Stromal cell of bone marrow (primary cell): ENCODE results near the gene GNA12.

Experiments used
- DNase-seq: peaks from one replicate; pipeline ENCODE4 v3.0.0-alpha.2; 2012; ENCODE audit warnings: low read depth

GNA12 gene

DNA sequence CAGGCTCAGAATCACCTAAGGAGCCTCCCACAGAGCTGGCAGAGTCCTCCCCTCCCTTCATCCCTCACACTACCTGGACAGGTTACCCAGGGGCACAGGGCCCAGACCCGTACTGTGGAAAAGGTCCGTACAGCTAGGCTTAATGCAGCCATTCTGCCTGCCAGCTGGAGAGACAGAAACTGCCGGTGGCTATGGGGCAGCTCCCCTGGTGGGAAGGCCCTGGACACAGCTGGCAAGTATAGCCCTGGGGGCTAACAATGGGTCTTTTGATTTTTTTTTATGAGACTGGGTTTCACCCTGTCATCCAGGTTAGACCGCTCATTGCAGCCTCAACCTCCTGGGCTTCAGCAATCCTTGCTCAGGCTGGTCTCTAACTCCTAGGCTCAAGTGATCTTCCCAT is 68.3 kb downstream of the GNA12 start:
- DNase-seq = no peak

DNA sequence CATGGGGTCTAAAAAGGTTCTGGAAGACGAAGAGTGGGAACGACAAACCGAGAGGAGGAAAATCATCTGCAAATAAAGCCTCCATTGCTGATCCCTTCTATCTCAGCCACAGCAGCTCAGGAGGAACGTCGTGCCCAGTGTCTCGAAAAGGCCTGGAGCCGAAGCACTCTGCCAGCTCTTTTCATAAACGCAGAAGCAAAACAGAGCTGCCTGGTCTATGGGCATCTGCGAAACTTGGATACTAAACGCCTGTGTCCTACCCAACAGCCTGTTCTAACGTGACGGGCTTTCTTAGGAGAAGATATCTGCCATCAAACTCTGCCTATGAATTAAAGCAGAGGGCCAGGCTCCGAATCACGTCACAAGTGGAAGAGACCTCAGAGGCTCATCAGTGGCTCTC is 68.7 kb downstream of the GNA12 start:
- DNase-seq = no peak

DNA sequence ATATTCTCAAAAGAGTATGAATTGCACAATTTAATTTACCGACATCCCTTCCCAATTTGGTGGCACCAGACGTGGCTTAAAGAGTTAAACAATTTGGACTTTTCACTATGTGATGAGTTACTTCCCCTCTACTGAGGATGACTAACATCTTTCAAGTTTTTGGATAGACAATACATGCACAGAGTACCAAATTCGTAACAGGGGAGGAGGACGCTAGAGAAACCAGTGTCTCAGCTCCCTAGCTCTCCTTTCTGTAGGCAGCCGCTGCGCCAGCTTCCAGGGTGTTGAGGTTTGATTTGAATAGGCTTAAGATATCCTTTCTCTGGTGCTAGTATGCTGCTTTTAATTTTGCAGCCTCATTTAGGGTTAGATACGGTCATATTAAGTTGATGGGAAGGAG is 69.2 kb downstream of the GNA12 start:
- DNase-seq = no peak

DNA sequence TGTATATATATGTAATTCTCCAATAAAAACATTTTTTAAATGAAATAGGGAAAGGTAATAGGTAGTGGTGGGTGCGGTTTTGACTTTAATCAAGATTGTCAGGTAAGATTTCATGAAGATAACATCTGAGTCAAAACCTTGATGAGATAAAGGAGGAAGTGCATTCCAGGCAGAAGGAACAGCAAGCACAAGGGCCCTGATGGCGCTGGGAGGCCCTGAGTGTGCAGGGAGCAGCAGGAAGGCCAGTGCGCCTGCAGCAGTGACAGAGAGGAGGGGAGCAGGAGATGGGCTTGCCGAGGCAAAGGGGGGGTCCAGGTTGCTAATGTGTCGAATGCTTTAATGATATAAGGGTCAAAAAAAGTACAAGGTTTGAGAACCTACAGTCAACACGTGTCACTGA is 69.8 kb downstream of the GNA12 start:
- no peak for DNase-seq

DNA sequence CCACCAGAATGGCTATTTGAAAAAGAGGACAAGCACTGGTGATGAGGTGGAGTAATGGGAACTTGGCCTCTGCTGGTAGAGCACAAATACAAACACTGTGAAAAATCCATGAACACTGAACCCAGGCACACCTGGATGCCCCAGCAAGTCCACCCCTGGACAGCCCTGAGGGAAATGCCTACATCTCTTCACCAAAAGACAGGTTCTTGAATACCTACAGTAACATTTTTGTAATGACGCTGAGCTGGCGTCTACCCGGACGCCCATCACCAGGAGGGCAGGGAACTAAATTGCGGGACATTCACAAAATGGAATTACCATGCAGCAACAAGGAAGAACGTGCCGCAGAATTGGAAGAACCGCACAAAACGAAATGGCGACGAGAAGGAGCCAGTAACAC is 70.5 kb downstream of the GNA12 start:
- no peak for DNase-seq

DNA sequence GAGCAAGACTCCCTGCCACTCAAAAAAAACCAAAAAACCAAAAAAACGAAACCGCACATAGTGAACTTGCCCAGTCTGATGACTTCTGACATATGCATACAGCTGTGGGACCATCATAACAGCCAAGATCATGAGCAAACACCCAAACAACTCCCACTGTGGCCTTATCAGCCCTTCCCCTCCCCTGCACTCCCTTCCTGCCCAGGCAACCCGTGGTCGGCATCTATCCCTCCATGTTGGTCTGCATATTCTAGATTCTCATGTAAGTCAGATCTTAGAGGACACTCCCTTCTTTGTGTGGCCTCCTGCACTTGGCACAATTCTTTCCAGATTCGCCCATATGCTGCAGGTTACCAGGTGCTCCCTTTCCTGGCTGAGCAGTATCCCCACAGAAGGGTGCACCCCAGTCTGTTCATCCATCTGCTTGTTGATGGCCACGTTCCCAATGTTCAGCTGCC is 72.8 kb downstream of the GNA12 start:
- DNase-seq = no peak

DNA sequence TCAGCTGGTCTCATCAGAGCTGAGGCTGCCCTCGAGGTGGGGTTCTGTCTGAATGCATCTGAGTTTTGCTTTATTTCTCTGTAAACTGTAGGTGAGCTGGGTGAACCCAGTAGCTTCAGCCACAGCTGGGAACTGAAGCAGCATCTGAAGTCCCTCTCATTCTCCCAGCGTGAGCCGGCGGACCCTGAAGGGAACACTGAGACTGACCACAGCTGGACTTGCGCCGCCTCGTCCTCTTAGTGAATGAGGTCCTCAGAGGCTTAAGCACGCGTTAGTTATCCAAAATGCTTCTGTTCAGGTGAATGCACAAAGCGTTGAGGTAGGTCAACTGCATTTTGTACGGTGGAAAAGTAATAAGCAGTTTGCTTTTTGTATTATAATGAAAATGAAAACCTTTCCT is 79.5 kb downstream of the GNA12 start:
- no peak for DNase-seq

DNA sequence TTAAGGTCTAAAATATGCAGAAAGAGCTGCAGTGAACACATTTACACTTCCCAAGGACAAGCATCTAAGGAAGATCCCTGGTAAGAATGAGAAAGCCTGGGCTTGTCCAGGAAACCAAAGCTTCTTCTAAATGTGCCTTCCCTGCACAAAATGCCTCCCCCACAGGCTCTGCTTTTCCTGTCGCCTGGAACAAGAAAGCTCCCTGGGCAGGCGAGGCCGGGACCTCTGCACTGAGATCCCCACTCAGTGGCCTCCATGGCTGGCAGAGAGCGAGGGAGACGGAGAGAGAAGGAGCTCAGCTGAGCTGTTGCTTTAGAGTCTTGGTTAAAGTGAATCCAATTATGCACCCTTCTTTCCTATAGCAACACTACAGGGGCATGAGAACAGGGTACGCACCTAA is 80.5 kb downstream of the GNA12 start:
- DNase-seq = no peak

DNA sequence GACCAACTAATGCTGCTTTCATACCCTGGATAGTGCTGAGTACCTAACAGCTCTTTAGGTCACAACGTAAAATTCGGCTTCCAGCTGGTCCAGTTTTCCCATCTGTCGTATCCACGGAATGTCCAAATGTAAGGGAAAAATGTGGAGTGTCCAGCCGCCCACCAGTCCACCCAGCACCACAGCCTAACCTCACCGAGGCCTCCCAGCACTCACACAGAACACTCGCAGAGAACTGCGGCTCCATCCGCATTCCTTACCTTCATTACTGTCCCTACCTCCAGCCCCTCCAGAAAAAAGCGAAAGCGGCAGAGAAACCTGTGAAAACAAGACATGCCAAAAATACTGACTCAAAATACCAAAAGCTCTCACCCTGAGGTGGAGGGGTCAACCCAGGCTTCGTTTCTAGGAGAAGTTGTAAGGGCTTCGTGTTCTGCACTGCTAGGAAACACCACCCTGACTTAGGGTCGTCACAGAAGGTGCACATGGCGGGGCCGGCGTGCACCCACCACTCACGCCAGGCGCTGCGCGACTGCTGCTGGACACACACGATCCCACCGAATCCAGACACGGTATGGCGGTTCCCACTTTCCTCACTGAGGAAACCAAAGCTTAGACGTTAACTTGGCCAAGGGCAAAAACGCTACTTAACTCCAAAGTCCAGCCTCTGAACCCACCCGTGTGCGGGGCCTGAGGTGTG is 82.2 kb downstream of the GNA12 start:
- no peak for DNase-seq

DNA sequence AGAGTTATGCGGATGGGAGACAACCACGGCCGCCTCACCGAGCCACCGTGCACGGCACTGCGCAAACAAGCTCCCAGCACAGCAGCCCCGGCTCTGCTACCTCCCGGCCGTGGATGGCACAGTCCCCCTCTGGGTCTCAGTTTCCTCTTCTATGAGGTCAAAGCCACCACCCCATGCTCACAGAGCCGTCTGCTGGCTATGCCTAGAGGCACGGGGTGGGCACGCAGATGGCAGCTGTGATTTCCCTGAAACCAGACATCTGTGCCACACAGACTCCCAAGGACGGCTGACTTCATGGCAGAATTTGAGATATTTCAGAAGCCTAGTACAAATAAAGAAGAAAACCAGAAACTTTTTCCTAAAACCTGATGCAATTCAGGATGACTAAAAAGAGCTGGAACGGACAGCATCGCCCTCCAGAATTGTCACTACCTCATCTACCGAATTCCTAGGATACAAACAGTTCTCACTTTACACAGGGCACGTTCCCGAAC is 82.9 kb downstream of the GNA12 start:
- DNase-seq = no peak

DNA sequence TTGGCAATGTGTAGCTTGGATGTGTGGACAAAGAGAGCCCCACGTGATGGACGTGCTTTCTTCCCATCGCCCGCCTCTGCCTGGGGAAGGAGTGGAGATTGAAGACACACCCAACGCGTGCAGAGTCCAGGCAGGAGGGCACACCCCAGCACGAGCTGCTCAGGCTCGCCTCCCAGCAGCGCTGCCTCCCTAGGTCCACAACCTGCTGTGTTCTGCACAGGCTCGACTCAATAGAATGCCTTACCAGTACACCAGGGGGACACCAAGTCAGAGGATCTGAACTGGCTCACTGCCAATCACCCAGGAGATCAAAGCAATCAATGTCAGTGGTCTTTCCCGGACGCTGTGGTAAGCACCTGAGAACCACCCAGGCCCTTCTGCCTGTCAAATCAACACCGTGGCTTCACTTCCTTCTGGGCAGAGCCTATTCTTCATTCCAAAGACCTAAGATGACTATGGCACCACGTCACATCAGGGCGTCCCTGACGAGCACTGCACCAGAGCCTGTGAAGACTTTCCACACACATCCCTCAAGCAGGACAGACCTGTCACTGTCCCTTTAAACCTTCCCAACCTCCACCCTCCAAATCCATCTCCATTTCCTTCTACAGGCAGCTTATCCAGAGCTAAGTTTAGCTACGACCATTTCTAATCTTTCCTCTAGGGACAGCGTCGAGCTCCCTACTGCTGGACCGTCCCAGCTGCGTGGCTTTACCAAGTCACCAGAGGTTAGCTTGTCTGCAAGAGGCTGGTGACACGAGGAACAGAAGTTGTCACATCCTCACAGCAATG is 83.8 kb downstream of the GNA12 start:
- DNase-seq = no peak

DNA sequence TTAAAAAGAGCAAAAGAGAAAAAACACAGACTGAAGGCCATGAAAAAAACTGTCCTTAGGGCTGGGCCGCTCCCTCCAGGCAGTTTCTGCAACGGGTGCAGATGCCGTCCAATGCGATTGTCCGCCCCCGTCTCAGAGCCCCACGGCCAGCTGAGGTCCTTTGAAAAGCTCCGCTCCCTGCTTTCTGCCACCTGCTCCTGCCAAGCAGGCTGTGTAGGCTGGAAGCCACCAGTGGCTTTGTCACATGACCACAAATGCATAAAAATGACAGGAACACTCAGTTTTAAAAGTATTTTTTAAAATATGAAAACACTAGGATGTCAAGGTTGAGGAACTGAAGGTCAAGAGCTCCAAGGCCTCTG is 84.4 kb downstream of the GNA12 start:
- DNase-seq = no peak

DNA sequence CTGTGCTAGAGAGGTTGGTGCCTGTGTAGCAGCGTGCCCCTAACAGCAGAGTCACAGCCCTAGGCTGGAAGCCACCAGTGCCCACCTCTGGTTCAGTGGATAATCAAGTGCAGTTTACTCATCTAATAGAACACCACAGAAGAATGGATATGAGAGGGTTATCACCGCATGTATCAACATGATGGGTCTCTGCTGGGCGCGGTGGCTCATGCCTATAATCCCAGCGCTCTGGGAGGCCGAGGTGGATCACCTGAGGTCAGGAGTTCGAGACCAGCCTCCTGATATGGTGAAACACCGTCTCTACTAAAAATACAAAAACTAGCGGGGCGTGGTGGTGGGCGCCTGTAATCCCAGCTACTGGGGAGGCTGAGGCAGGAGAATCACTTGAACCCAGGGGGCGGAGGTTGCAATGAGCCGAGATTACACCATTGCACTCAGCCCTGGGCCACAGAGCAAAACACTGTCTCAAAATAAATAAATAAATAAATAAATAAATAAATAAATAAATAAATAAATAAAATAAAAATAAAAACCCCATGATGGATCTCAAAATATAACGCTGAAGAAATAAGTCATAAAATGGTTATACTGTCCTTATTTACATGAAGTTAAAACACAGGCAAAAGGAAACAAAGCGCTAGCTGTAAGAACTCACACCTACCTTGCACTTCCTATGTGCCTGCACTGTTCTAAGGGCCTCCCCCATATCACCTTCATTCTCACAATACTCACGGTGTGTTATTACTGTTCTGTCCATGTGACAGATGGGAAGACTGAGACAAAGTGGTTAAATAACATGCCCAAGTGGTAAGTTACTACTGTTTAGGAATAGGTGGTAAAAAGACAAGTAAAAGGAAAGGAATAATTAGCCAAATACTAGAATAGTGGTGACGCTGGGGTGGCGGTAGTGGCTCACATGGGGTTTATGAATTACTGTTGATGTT is 85.2 kb downstream of the GNA12 start:
- no peak for DNase-seq

DNA sequence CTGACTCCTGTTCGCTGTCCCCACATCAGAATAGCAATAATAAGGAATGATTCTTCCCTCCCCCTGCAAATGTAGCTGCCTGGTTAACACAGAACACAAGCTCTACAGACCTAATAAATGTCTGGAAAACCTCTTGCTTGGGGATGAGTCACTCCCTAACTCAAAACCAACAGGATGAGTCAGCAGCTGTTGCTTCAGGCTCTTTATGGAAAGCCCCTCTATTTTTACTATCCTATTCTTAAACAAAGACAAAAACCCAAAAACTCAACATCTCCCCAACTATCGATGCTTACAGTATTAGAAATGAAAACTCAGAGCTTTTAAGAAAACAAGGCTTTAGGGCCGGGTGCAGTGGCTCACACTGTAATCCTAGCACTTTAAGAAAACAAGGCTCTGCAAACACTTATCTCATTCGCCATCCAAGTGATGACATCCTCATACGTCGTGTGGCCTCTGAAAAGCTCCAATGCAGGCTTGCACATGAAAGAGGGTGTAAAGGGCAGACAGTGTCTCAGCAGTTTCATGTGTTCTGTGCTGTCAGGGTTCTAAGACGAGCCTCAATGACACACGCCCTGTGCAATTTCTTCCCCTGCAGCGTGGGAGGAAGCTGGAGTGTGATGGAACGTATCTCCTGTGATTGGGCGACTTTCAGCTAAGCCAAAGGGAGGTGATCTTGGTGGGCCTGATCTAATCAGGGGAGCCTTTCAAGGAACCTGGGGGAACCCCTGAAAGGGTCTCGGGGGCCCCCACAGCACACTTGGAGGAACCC is 86.0 kb downstream of the GNA12 start:
- DNase-seq = peak; percentile 97

DNA sequence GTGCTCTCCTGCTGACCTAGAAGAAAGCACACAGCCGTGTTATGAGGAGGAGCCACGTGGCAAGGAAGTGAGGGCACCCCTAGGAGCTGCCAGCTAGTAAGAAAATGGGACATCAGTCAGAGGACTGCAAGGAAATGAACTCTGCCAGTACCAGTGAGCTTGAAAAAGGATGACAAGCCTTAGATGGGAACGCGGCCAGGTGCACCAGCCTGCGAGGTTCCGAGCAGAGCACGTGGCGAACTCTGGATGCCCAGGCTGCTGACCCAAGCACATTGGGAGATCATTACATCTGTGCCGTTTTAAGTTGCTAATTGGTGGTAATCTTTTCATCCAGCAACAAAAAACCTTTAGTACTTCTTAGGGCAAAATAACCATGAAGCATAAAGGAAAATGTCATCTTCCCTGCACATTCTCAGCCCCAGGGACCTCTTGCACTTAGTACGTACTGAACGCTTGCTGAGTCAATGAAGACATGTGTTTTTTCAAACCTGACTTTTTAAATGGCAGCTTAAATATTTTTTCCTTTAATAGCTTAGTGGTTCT is 86.7 kb downstream of the GNA12 start:
- DNase-seq = no peak

DNA sequence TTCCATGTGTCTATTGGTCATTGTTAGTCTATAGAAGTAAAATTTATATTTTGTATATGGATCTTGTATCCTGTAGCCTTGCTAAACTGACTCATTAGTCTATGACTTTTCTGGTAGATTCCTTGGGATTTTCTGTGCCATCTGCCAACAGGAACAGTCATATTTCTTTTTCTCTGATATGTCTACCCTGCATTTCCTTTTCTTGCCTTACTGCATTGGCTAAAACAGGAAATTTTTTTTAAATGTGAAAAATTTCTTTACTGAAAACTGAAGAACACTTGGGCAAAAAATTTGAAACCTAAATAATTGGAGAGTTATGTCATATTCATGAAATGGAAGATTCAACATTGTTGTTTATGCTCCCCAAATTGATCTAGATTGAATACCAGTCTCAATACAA is 88.6 kb downstream of the GNA12 start:
- DNase-seq = no peak

DNA sequence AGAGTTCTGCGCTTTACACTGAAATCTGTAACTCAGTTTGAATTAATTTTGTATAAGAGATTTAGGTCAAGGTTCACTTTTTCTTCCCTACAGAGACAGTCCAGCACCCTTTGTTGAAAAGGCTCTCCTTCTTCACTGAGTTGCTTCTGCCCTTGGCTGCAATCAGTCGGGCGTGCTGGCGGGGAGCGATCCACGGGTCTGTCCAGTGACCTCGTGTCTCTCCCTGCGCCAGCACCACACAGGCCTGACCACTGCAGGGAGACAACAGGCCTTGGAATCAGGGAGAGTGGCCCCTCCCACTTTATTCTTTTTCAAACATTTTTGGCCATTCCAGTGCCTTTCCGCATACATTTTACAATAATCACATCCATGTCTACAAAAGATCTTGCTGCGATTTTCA is 89.2 kb downstream of the GNA12 start:
- no peak for DNase-seq

DNA sequence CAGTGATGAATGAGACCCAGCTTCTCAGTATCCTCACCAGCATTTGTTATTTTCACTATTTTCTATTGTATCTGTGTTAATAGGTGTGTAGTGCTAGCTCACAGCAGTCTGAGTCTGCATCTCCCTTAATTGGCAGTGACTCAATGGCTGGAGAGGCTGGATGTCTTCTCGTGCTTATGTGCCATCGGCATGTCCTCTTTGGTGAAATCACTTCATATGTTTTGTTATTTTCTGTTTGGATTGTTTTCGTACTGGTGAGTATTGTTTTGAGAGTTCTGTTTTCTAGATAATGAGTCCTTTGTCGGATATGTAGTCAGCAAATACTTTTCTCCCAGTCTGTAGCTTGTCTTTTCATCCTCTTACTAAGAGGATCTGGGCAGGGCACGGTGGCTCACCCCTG is 90.0 kb downstream of the GNA12 start:
- DNase-seq = no peak

DNA sequence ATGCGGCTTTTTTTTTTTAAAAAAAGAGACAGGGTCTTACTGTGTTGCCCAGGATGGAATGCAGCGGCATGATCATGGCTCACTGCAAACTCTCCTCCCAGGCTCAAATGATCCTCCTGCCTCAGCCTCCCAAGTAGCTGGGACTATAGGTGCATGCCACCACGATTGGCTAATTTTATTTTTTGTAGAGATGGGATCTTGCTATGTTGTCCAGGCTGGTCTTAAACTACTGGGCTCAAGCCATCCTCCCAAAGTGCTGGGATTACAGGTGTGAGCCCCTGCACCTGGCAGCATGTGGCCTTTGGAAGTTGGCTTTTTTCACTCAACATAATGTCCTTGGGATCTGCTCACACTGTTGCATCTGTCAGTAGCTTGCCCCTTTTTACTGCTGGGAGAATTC is 91.0 kb downstream of the GNA12 start:
- DNase-seq = no peak

DNA sequence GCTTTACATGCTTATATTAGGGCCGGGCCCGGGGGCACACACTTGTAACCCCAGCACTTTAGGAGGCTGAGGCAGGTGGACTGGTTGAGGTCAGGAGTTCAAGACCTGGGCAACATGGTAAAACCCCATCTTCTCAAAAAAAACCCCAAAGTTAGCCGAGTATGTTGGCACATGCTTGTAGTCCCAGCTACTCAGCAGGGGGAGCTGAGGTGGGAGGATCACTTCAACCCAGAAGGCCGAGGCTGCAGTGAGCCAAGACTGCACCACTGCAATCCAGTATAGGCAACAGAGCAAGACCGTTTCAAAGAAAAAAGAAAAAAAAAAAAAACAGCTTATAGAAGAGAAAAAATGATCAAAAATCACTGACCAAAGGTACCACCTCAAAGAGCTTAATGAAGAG is 93.0 kb downstream of the GNA12 start:
- DNase-seq = no peak

DNA sequence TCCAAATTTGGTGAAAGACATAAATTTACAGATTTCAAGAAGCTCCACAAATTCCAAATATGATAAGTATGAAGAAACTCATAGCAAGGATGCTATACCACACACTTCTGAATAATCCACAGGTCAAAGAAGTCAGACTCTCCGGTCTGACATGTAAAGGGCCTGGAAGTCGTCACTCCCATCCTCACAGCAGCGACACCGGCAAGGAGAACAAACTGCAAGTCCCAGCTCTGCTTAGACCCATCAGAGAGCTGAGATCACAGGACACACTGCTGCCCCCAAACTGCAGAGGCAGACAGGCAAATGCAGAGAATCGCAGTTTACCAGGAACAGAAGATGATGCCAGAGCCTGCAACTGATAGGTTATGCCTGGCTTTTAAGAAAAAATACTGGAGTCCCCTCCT is 94.1 kb downstream of the GNA12 start:
- DNase-seq = no peak
